H1 (cell line): ENCODE results near the gene MRAP2. TPM values are rescaled to one million over a fixed set of nuclear protein-coding genes. Genes with fewer than 3 reads are reported as not detected.

Experiments
- CTCF ChIA-PET: fragments of 300-600 bp; sonication (Branson Sonifier 250); formaldehyde crosslinking; loops from one replicate; lab custom pipeline; 2021; ENCODE audit not compliant: partially characterized antibody; lab: Charles Lee
- POLR2A ChIA-PET: fragments of 300-600 bp; sonication (Branson Sonifier 250); formaldehyde crosslinking; loops from one replicate; lab custom pipeline; 2021; ENCODE audit warnings: inconsistent platforms; ENCODE audit not compliant: partially characterized antibody; lab: Charles Lee
- DNase-seq, 2 experiments: peaks; one replicate each; pipeline versions ENCODE4 v3.0.0 to v3.0.0-alpha.2; 2010 to 2022; ENCODE audit warnings: low spot score in 2 of 2, low read depth in 1 of 2, mixed read lengths in 1 of 2
- FAIRE-seq: peaks from 2 replicates; lab custom pipeline; 2011; peaks lifted over from hg19 to GRCh38; lab: Jason Lieb, UNC
- H2AFZ ChIP-seq: 2 replicates; pipeline ENCODE4 v1.8.1; 2012; ENCODE audit warnings: low read length, inconsistent platforms
- H2AK5ac ChIP-seq: 2 replicates; pipeline ENCODE4 v1.6.1; 2013; ENCODE audit warnings: low read depth, low read length
- H2BK120ac ChIP-seq: replicated peaks from 2 replicates; pipeline ENCODE3; 2013; ENCODE audit warnings: low read depth, low read length, inconsistent platforms
- H2BK12ac ChIP-seq: 2 replicates; pipeline ENCODE4 v1.6.1; 2013; ENCODE audit warnings: low read depth, low read length
- H2BK15ac ChIP-seq: 2 replicates; pipeline ENCODE4 v1.6.1; 2013; ENCODE audit warnings: low read length
- H2BK20ac ChIP-seq: 2 replicates; pipeline ENCODE4 v1.6.1; 2013; ENCODE audit warnings: low read length
- H2BK5ac ChIP-seq: 2 replicates; pipeline ENCODE4 v1.6.1; 2013; ENCODE audit warnings: low read depth, low read length
- H3K14ac ChIP-seq: 2 replicates; pipeline ENCODE4 v1.6.1; 2013; ENCODE audit warnings: inconsistent platforms; ENCODE audit not compliant: insufficient read length
- H3K18ac ChIP-seq: 2 replicates; pipeline ENCODE4 v1.6.1; 2013; ENCODE audit warnings: low read length; ENCODE audit errors: extremely low read depth
- H3K23ac ChIP-seq: 2 replicates; pipeline ENCODE4 v1.6.1; 2013; ENCODE audit warnings: inconsistent platforms; ENCODE audit not compliant: insufficient read length
- H3K23me2 ChIP-seq: 2 replicates; pipeline ENCODE4 v1.6.1; 2013; ENCODE audit warnings: low read depth, low read length
- H3K27ac ChIP-seq: 2 replicates; pipeline ENCODE4 v1.6.1; 2011; ENCODE audit warnings: low read depth, low read length, inconsistent platforms
- H3K27me3 ChIP-seq, 4 experiments: replicated peaks in 1 of 4; 1 replicate in 1 of 4; 2 replicates in 3 of 4; pipeline versions ENCODE4 v1.6.1 to v1.8.1; 2011 to 2013; ENCODE audit warnings: low read length in 3 of 4, mild to moderate bottlenecking in 3 of 4, inconsistent platforms in 2 of 4, mixed read lengths in 2 of 4, moderate library complexity in 1 of 4; ENCODE audit not compliant: control insufficient read depth in 3 of 4, insufficient read depth in 3 of 4; ENCODE audit errors: extremely low read depth in 1 of 4
- H3K36me3 ChIP-seq, 4 experiments: 2 replicates each; pipeline versions ENCODE4 v1.6.1 to v1.8.1; 2011 to 2013; ENCODE audit warnings: mild to moderate bottlenecking in 4 of 4, low read length in 3 of 4, moderate library complexity in 2 of 4, control low read depth in 1 of 4, inconsistent platforms in 1 of 4; ENCODE audit not compliant: insufficient read depth in 4 of 4, control insufficient read depth in 2 of 4
- H3K4ac ChIP-seq: replicated peaks from 2 replicates; pipeline ENCODE3; 2013; ENCODE audit warnings: low read length, low read depth, mixed read lengths, inconsistent platforms; ENCODE audit not compliant: insufficient read length
- H3K4me1 ChIP-seq, 4 experiments: replicated peaks in 1 of 4; 1 replicate in 1 of 4; 2 replicates in 3 of 4; pipeline versions ENCODE4 v1.6.1 to v1.8.1; 2011 to 2013; ENCODE audit warnings: low read length in 3 of 4, inconsistent platforms in 2 of 4, mixed read lengths in 1 of 4; ENCODE audit not compliant: insufficient read depth in 4 of 4, control insufficient read depth in 3 of 4
- H3K4me2 ChIP-seq, 2 experiments: 2 replicates each; pipeline versions ENCODE4 v1.6.1 to v1.8.1; 2011 to 2013; ENCODE audit warnings: low read depth in 2 of 2, low read length in 2 of 2, control low read depth in 1 of 2, inconsistent platforms in 1 of 2, mild to moderate bottlenecking in 1 of 2; ENCODE audit not compliant: insufficient read depth in 1 of 2
- H3K4me3 ChIP-seq, 4 experiments: fragments of 200-600, 300-600 bp in 1 of 4; sonication (generic), shearing (Covaris generic), sonication (Bioruptor Twin) in 1 of 4; 2 replicates each; pipeline versions ENCODE4 v1.5.1 to v1.8.1; 2011 to 2016; ENCODE audit warnings: low read length in 4 of 4, low read depth in 3 of 4, control low read depth in 2 of 4, inconsistent platforms in 2 of 4, mild to moderate bottlenecking in 2 of 4, mixed read lengths in 1 of 4, moderate library complexity in 1 of 4; ENCODE audit not compliant: insufficient read depth in 2 of 4; ENCODE audit errors: extremely low read depth in 1 of 4
- H3K56ac ChIP-seq: replicated peaks from 2 replicates; pipeline ENCODE3; 2013; ENCODE audit warnings: low read depth, mild to moderate bottlenecking, mixed read lengths, low read length, inconsistent platforms; ENCODE audit not compliant: insufficient read length
- H3K79me1 ChIP-seq: 2 replicates; pipeline ENCODE4 v1.6.1; 2013; ENCODE audit warnings: low read depth, low read length, control low read depth
- H3K79me2 ChIP-seq, 2 experiments: 2 replicates each; pipeline versions ENCODE4 v1.6.1 to v1.8.1; 2012 to 2013; ENCODE audit warnings: low read length in 2 of 2, mild to moderate bottlenecking in 2 of 2, inconsistent platforms in 1 of 2; ENCODE audit not compliant: insufficient read depth in 2 of 2, control insufficient read depth in 1 of 2
- H3K9ac ChIP-seq, 4 experiments: replicated peaks in 1 of 4; 1 replicate in 1 of 4; 2 replicates in 3 of 4; pipeline versions ENCODE4 v1.6.1 to v1.8.1; 2011 to 2013; ENCODE audit warnings: low read depth in 3 of 4, low read length in 3 of 4, control low read depth in 2 of 4, mild to moderate bottlenecking in 2 of 4, moderate library complexity in 2 of 4, inconsistent platforms in 1 of 4; ENCODE audit errors: extremely low read depth in 1 of 4
- H3K9me3 ChIP-seq, 2 experiments: 2 replicates each; pipeline versions ENCODE4 v1.6.1 to v1.8.1; 2012 to 2013; ENCODE audit warnings: mild to moderate bottlenecking in 2 of 2, moderate library complexity in 2 of 2, control low read depth in 1 of 2, inconsistent platforms in 1 of 2, low read depth in 1 of 2, low read length in 1 of 2, mixed read lengths in 1 of 2; ENCODE audit not compliant: insufficient read depth in 2 of 2
- H4K20me1 ChIP-seq, 2 experiments: replicated peaks in 1 of 2; 2 replicates each; pipeline versions ENCODE3 to v1.8.1; 2011 to 2013; ENCODE audit warnings: inconsistent platforms in 2 of 2, low read length in 2 of 2, mild to moderate bottlenecking in 1 of 2; ENCODE audit not compliant: insufficient read depth in 2 of 2, control insufficient read depth in 1 of 2
- H4K5ac ChIP-seq: 2 replicates; pipeline ENCODE4 v1.6.1; 2013; ENCODE audit warnings: low read length, low read depth, mixed read lengths, inconsistent platforms; ENCODE audit not compliant: insufficient read length
- H4K8ac ChIP-seq: 2 replicates; pipeline ENCODE4 v1.8.0; 2013; ENCODE audit warnings: mild to moderate bottlenecking, moderate library complexity, low read length, inconsistent platforms; ENCODE audit not compliant: insufficient read depth; ENCODE audit errors: extremely low read depth
- H4K91ac ChIP-seq: replicated peaks from 2 replicates; pipeline ENCODE3; 2013; ENCODE audit warnings: low read length, mixed read lengths, inconsistent platforms; ENCODE audit not compliant: insufficient read length
- ATF2 ChIP-seq: IDR thresholded peaks from 2 replicates; pipeline ENCODE4 v1.6.1; 2012; ENCODE audit warnings: low read length, inconsistent platforms
- CTBP2 ChIP-seq: IDR thresholded peaks from 2 replicates; pipeline ENCODE4 v1.7.0; 2011; ENCODE audit warnings: borderline replicate concordance, mild to moderate bottlenecking, moderate library complexity, mixed read lengths, low read length; ENCODE audit not compliant: insufficient read depth, insufficient read length
- GTF2F1 ChIP-seq: IDR thresholded peaks from 2 replicates; pipeline ENCODE4 v1.6.1; 2012; ENCODE audit warnings: low read depth, low read length, improper control_type of control experiment, borderline replicate concordance
- HDAC2 ChIP-seq, 2 experiments: fragments of 300-600 bp in 1 of 2; sonication (generic) in 1 of 2; IDR thresholded peaks; 2 replicates each; pipeline ENCODE4 v1.6.1; 2011 to 2012; ENCODE audit warnings: low read depth in 2 of 2, low read length in 2 of 2, mild to moderate bottlenecking in 2 of 2, moderate library complexity in 2 of 2, borderline replicate concordance in 1 of 2, inconsistent platforms in 1 of 2
- KDM1A ChIP-seq: fragments of 200-600, 300-600 bp; sonication (generic); IDR thresholded peaks from 2 replicates; pipeline ENCODE4 v1.7.1; 2016; ENCODE audit warnings: mild to moderate bottlenecking, low read length, borderline replicate concordance
- MAX ChIP-seq: IDR thresholded peaks from 2 replicates; pipeline ENCODE4 v1.6.1; 2012; ENCODE audit warnings: inconsistent platforms
- POU5F1 ChIP-seq: IDR thresholded peaks from 2 replicates; pipeline ENCODE4 v1.6.1; 2011; ENCODE audit warnings: low read depth, mild to moderate bottlenecking, low read length, moderate library complexity
- RNF2 ChIP-seq: fragments of 200-900, 300-1000 bp; sonication (generic); IDR thresholded peaks from 2 replicates; pipeline ENCODE4 v1.7.1; 2016; ENCODE audit warnings: borderline replicate concordance, low read depth, mild to moderate bottlenecking, antibody characterized with exemption, low read length; ENCODE audit not compliant: poor library complexity, severe bottlenecking; ENCODE audit errors: missing control alignments
- RXRA ChIP-seq: IDR thresholded peaks from 2 replicates; pipeline ENCODE4 v1.6.1; 2011; ENCODE audit warnings: low read depth, mild to moderate bottlenecking, low read length, moderate library complexity; ENCODE audit not compliant: insufficient read depth
- SP2 ChIP-seq: IDR thresholded peaks from 2 replicates; pipeline ENCODE4 v1.6.1; 2012; ENCODE audit warnings: mild to moderate bottlenecking, low read length, inconsistent platforms
- SP4 ChIP-seq: IDR thresholded peaks from 2 replicates; pipeline ENCODE4 v1.6.1; 2012; ENCODE audit warnings: low read length, inconsistent platforms
- SRF ChIP-seq: IDR thresholded peaks from 2 replicates; pipeline ENCODE4 v1.6.1; 2011; ENCODE audit warnings: mild to moderate bottlenecking, low read depth, low read length, moderate library complexity
- WGBS, 2 experiments: shearing (Covaris generic) in 1 of 2; methylation state at CpG; one replicate each; pipeline versions ENCODE4 v1.1.6 to v1.1.7; 2013 to 2015; ENCODE audit warnings: low lambda C conversion rate in 2 of 2, mixed read lengths in 2 of 2, inconsistent platforms in 1 of 2, low coverage in 1 of 2, missing lambda C conversion rate in 1 of 2; ENCODE audit not compliant: insufficient replicate concordance in 2 of 2, insufficient coverage in 1 of 2, insufficient read length in 1 of 2; ENCODE audit errors: extremely low coverage in 1 of 2, missing lambda C conversion rate in 1 of 2; 5-methylcytosine and 5-hydroxymethylcytosine counted together
- polyA plus RNA-seq, 7 experiments: library from polyadenylated mRNA; depleted of rRNA in 3 of 7; stranded (reverse) in 5 of 7; unstranded in 2 of 7; fragments of >200 nt in 5 of 7; fragments of 200-250 nt in 2 of 7; gene quantifications; 1 replicate in 5 of 7; 2 replicates in 1 of 7; 4 replicates in 1 of 7; pipeline versions ENCODE4 v1.2.1 to v1.2.3, GENCODE V29; 2011 to 2013; ENCODE audit warnings: missing spikeins in 2 of 7, mixed read lengths in 2 of 7
- total RNA-seq: library from RNA; stranded (reverse); fragmentation: NEBNext Ultra II Directional; extraction: Animal tissue kit (Norgen Biotek cat#: 25700); gene quantifications from 2 replicates; pipeline ENCODE4 v1.2.1, GENCODE V29; 2021

Gene MRAP2
- total and polyA plus RNA-seq, 2 of the 8 experiments (the other 6 are each of a cell fraction or from before 2014, with no cell fraction given) = 5.0 to 11.0 TPM

- Histone ChIP-seq H3K36me3 (no peaks in the 10 kb centered on the region), H2AFZ (no peak overlapping the region), H3K9ac (no peak overlapping the region), H3K79me2 (no peaks in the 10 kb centered on the region), H3K4me2 (no peak overlapping the region), H2BK120ac (no peak overlapping the region), H4K91ac (no peak overlapping the region), H3K18ac (no peak overlapping the region), H3K27ac (no peak overlapping the region), H2BK20ac (no peak overlapping the region), H3K79me1 (no peaks in the 10 kb centered on the region), H2AK5ac (no peak overlapping the region), H3K27me3 (no peaks in the 10 kb centered on the region), H2BK5ac (no peak overlapping the region), H3K9me3 (no peaks in the 10 kb centered on the region), H2BK15ac (no peak overlapping the region), H3K23me2 (no peaks in the 10 kb centered on the region), H3K4ac (no peak overlapping the region), H3K14ac (no peak overlapping the region), H2BK12ac (no peak overlapping the region), H4K5ac (no peak overlapping the region), H3K4me1 (no peaks in the 10 kb centered on the region; a peak in 2 of 7 replicates), H4K20me1 (no peaks in the 10 kb centered on the region), H3K4me3 (no peak overlapping the region), H4K8ac (no peak overlapping the region), H3K56ac (no peak overlapping the region), H3K23ac (no peak overlapping the region)
- ChIA-PET CTCF (interaction anchor here (1.2 to 1.5 kb wide), 3 partner anchors 13 to 204 kb away, joined by 3 to 4 read pairs (median 3); no protein-coding TSS in a partner anchor), POLR2A (no interaction called here)
- DNase-seq (no peak), FAIRE-seq (no peak)
- 92% methylated on average over 3 of the region's 3 CpGs; no CpG with 5 or more reads in 1 of the 2 experiments for WGBS, 2 experiments
- no peak for TF ChIP-seq HDAC2 (IDR thresholded peaks at IDR 0.05; ENCODE audit: borderline replicate concordance in 1 of 2, low read depth in 2 of 2, low read length in 2 of 2)
- no peak for TF ChIP-seq GTF2F1
- TF ChIP-seq SP4 = no peak
- TF ChIP-seq CTBP2 = no peak
- TF ChIP-seq RNF2 = no peak
- TF ChIP-seq SP2 = no peak
- TF ChIP-seq KDM1A = no peak
- TF ChIP-seq SRF = no peak
- TF ChIP-seq ATF2 = no peak
- TF ChIP-seq MAX = no peak
- TF ChIP-seq POU5F1 = no peak
- TF ChIP-seq RXRA = no peak
Measured at GRCh38 chr6:84013931-84014330, 19.6 kb upstream of the MRAP2 start.
